ENCODE measurements around the gene RDH5. TPM values are rescaled to one million over a fixed set of nuclear protein-coding genes. Genes with fewer than 3 reads are reported as not detected.

Gene RDH5
- total RNA-seq, 1 experiment from 2014 or later = 3.2 TPM

DNA sequence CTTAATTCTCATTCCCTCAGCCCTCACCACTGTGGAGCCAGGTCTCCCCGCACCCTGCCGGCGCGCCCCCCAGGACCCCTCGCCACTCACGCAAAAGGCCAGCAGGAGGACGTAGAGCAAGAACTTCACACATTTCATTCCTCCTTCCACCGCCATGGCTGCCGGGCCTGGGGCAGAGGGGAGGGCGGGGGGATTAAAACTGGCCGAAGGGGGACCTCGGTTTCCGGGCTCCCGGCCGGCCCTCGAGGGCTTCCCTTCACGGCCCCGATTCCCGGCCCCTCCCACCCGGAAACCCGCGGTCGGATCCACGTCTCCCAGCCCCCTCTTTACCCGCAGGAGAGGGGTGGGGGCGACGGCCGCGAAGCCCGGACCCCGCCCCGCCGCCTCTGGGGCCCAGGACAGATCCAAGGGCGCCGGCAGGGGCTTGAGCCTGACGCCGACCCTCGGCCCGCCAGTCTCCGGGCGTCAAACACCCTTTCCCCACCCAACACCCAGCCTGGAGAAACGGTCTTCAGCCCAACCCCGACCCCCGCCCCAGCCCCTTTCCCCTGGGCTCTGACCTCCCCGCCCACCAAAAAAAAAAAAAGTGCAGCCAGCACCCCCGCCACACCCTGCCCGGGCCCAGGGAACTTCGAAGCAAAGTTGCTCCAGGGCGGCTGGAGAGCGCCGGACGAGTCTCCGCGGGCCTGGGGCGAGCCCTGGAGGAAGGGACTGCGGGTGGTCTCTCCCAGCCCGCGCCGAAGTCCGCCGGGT lies 8.2 kb downstream of the RDH5 start:
- DNase-seq (ENCODE audit: low read depth) = peak; percentile 68

DNA sequence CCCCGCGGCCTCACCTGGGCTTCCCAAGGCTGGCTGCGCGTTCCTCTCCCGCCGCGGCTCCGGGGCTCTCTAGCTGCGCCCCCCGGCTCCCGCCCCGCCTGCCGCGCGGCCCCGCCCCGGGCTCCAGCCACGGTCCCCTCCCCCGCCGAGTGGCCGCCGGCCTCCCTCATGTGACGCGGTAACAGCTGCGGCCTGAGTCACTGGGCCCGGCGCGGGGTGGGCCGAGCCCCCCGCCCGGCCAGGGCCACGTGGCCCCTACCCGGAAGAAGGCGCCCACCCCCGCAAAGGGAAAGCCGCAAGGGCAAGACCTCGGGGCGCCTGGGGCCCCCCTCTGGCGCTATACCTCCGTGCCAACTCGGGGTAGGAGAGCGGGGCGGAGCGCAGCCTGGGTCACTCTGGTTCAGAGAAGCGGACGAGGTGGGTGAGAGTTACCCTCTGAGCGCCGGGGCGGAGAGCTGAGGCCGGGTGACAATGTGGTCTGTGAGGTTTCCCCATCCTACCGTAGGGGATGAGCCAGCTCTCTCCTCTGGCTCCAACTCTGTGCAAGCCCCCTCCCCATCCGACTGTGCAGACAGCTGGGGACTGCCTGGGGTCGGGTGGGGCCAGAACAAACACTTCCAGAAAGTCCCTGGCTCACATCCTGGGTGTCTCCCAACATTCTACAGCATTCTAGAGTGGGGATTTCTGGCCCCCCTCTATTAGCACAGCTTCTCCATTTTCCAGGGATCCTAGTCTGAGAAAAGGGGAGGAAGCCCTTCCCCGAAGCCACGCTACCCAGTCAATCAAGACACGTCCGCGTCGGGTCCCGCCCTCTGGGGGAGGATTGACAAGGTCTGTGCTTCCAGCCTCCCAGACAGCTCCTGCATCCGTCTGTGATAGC lies 9.0 kb downstream of the RDH5 start, which contains the start of gene CD63:
TSS of gene CD63 (minus strand) at position 71 of the 880 bp plus-strand sequence. CDS start 668 bp downstream, outside the sequence.
- peak; percentile 95 for DNase-seq (ENCODE audit: low read depth)

DNA sequence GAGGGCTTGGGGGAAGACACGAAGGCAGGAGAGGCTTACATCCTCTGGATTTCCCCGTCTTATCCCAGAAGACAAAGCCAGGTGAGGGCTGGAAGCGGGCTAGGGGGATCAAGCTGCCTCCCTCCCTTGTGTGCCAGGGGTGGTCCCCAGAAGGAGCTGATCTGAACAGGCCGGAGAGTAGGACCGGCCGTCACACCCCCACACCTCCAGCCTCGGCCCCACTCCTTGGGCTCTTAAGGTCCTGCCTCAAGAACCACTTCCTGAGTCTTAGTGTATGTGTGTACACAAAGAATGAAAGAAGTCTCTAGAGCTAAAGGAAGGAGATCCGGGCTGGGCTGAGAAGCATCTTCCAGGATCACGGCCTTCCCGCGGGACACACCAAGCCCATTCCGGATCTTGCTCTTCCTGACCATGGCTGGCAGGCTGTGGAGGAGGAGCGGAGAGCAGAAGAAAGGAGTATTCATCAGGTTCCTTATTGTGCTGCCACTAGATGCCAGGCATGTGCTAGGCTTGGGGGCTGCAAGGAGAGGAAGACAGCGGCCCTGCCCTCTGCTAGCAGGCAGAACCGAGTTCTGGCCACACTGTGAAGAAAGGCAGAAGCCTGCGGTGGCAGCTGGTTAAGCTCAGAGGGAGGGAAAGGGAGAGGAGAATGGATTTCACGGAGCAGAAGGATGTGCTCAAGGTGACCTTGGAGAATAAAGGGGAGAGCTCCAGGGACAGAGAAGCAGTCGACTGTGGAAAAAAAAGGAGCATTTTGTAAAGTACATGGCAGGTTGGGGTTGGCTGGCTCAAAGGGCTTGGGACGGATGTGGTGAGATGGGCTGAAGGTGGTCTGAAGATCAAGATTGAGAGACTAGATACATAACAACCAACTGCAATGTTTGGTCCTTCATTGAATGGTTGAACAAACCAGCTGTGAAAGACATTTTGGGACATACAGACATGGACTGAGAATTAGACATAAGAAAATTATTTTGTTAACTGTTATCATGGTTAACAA lies 9.9 kb downstream of the RDH5 start:
- DNase-seq (ENCODE audit: low read depth) = peak; percentile 70

DNA sequence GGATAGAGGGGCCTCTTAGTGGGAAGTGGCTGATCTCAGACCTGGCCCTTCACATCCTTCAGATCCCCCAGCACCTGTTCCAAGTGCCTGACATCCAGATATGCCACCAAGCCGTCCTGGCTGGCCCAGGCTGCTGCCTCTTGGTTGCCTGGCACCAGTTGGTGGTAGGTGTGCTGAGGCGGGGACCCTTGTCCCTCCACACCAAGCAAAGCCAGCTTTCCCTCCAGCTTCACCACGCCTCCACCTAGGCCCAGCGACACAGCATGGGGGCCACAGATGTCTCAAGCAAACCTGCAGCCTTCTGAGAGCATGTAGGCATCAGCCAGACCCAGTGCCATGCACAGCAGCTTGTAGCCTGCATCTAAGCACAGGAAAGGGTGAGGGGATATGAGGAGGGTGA lies 12.1 kb downstream of the RDH5 start:
- DNase-seq (ENCODE audit: low read depth) = no peak

DNA sequence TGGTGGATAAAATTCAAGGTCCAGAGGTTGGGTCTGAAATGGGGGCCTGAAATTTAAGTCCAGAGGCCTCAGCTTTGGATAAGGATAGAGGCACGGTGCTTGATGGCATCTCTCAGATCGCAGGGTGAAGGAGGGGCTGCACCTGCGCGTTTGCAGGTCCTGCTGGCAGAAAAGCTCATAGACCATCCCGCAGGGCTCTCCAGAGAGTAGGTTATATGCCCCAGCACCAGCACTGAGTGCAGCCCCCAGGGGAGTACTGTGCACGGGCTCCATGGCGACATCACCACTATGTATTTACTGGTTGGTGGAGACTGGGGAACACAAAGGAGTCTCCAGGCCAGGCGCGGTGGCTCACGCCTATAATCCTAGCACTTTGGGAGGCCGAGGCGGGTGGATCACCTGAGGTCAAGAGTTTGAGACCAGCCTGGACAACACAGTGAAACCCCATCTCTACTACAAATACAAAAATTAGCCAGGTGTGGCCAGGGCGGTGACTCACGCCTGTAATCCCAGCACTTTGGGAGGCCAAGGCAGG lies 12.9 kb downstream of the RDH5 start:
- no peak for DNase-seq (ENCODE audit: low read depth)

DNA sequence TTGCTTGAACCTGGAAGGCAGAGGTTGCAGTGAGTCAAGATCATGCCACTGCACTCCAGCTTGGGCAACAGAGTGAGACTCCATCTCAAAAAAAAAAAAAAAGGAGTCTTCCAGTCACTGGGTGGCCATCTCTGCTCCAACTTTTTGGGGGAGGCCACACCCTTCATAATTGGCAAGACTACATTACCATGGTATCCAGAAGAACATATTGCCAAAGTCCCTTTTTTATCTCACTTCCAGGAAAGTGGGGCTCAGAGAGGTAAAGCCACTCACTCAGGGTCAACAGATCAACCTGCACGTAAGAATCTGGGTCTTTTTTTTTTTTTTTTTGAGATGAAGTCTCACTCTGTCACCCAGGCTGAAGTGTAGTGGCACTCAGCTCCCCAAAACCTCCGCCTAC lies 13.7 kb downstream of the RDH5 start:
- no peak for DNase-seq (ENCODE audit: low read depth)

DNA sequence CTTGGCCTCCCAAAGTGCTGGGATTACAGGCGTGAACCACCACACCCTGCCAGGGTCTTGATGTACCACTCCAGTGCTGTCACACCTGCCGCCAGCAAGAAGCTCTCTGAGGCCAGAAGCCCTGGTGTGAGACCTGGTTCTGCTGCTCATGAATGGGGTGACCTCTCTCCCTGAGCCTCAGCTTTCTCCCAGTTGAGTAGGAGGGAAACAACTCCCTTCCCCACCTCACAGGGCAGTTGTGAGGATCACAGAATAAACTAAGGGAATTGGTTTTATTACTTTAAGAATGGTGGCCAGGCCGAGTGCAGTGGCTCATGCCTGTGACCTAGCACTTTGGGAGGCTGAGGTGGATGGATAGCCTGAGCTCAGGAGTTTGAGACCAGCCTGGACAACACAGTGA lies 14.4 kb downstream of the RDH5 start:
- no peak for DNase-seq (ENCODE audit: low read depth)

DNA sequence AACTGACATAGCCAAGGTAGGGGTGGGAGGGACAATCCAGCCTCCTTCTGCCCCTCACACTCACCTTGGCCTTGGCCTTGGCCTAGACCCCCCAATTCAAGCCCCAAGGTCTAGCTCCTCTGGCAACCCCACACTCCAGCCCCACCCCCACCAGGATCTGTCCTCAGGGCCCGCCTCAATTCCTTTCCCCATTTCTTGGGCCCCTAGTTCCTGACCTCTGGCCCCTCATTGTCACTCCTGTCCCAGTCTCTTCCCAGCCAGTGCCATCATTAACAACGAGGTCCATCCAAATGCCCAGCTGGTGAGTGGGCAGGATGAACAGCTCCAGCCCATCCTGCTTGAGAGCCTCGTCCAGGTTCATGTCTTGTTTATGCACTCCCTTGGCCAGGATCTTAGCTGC lies 15.9 kb downstream of the RDH5 start:
- no peak for DNase-seq (ENCODE audit: low read depth)

DNA sequence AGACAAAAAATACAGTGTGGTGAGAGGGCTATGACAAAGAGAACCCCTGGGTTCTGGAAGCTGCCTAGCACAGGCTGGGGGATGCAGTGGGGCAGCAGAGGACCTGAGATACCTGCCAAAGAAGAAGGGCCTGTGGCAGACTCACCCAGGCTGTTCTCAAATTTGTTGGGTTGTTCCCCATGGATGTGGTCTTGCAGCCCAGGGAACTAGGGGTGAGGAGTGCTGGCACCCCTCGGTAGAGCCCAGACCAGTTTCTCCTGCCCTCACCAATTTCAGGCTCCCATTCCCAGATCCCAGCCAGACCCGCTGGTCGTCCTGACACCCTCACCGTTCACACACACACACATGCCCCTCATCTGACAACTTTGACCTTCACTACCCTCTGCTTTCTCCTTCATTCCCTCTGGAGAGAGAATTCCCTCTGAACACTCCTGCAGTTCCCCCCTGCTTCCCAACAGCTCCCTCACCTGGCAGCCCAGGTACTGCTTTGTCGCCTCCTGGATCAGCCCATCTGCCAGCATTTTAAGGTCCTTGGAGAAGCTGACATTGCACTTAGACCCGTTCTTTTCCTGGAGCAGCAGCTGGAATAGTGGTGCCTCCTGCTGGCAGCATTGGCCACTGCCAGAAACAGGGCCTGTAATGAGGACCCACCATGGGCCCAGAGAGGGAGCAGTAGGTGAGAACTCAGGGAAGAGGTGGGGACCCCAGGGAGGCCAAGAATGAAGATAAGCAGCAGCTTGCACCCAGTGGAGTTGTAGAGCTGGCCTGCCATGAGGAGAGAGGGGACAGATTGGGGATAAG lies 16.8 kb downstream of the RDH5 start:
- peak; percentile 67 for DNase-seq (ENCODE audit: low read depth)

DNA sequence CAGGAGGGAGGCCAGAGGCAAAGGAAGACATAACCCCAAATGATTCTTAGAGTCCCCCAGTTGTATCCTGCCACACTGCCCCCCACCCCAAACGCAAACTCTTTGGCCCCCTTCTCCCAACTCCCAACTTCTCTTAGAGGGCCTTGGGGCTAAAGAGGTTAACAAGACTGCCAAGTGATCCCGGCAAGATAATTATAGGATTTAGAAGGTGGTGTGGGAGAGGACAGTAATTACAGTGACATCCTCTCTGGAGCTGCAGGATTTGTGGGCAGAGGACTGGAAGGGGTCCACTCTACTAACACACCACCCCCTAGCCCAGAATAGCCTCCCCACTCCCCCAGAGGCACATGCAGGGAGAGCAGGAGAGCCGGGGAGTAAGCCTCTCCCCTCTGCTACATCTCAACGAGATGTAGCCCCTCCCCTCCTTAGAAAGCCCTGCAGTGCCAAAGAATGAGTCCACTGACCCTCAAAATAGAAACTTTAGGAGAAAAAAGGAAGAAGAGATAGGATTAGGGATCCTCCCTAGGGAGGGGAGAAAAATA lies 17.5 kb downstream of the RDH5 start:
- no peak for DNase-seq (ENCODE audit: low read depth)

DNA sequence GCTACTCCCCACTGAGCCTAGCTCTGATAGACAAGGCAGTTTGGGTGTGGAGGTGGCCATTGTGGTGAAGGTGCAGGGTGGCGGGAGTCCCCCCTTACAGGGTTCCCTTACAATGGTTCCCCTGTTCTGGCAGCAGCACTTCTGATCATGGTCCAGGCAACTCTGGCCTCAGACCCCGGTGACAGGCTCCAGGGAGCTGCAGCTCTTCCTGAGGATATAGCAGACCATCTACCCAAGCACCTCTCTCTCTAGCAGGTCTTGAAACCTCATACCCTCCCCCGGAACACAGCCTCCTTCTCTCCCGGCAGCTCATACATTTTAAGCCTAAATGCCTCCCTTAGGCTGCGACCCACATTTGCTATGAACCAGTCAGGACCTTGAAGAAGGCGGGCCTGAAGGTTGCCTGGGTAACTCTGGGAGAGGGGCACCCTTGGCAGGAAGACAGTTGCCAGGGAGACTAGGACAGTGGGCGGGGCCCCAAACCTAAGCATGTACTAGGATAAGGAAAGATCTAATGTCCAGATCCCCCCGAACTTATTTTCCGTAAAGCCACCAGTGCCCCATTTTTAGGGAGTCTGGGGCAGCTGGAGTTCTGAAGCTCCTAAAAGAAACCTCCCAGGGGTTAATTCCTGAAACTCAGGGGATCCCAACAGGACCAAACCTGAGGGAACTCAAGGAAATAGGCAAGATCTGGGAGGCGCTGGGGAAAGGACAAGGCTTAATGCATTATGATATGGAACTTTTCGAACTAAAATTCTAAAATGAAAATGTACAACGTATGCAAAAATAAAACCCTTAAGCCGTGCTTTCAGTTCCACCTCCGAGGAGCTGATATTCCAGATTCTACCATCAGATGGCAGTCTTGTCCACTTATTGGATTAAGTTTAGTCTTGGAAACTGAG lies 18.2 kb downstream of the RDH5 start:
- DNase-seq (ENCODE audit: low read depth) = peak; percentile 82

DNA sequence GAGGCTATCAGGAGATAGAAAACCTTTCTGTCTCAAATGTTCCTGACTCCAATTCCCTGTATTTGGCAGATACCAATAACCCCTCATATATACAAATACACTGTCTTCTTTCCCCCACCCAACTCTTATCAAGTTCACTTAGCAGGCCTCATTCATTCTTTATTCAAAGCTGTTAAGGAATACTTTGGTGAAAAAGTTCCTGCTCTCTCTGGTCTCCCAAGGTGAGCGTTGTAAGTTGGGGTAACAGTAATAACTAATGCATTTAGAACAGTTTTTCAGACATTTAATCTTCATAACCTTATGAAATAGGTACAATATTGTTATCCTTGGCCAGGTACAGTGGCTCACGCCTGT lies 18.8 kb downstream of the RDH5 start:
- no peak for DNase-seq (ENCODE audit: low read depth)

DNA sequence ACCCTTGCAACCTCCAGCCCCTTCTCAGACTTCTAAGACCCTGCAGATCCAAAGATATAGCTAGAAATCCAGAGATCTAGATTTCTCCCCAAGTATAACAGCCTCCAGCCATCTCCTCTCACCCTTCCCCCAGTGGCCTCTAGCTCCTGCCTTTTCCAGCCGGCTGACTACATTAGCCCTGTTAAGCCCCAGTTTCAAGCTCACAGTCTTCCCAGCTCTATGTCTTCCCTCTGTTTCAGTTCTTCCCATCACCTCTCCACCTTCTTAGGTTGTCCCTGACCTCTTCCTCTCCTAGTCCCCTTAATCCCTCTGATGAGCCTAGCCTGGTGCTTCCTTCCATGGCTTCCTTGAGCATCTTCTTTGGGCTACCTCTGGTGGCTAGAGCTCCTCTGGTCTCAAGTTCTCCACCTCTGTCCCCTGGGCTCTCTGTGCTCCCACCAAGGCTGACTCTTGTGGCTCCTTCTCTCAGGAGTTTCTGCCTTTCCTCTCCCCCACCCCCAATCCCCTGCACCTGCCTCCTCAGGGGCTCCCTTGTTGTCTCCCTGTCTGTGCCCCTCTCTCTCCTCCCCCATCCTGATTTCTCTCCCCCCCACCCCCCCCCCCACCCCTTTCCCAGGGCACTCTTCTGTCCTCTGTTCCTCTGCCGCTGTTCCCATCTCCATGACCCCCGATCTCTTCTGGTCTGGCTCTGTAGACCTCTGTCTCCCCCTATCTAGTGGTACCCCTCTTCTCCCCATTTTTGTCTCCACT lies 21.9 kb downstream of the RDH5 start:
- no peak for DNase-seq (ENCODE audit: low read depth)

DNA sequence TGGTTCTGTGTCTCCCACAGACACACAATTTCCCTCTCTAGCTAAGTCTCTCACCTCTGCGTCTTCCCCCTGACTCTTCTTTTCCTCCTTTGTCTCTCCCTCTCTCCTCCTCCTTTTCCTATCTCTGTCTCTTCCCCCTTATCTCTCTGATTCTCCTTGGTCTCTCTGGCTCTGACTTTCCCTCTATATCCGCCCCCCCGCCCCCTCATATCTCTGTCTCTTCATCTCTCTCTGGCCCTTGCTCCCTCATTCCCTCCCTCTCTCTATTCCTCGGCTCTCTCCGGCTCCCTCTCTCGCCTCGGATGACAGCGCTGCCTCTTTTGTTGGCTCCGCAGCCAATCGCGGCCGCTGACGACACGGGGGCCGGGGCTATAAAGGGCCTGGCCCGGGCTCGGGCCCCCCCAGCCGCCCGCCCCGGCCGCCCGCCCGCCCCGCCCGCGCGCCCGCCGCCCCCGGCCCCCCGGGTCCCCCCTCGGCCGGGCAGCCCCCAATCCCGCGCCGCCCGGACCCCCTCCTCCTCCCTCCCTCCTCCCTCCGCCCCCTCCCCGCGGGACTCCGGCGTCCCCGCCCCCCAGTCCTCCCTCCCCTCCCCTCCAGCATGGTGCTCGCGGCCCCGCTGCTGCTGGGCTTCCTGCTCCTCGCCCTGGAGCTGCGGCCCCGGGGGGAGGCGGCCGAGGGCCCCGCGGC lies 22.7 kb downstream of the RDH5 start, which contains the start of gene GDF11:
TSS of gene GDF11 (plus strand) at position 404 of the 687 bp plus-strand sequence. CDS start at position 599, 195 bp downstream.
- peak; percentile 78 for DNase-seq (ENCODE audit: low read depth)

DNA sequence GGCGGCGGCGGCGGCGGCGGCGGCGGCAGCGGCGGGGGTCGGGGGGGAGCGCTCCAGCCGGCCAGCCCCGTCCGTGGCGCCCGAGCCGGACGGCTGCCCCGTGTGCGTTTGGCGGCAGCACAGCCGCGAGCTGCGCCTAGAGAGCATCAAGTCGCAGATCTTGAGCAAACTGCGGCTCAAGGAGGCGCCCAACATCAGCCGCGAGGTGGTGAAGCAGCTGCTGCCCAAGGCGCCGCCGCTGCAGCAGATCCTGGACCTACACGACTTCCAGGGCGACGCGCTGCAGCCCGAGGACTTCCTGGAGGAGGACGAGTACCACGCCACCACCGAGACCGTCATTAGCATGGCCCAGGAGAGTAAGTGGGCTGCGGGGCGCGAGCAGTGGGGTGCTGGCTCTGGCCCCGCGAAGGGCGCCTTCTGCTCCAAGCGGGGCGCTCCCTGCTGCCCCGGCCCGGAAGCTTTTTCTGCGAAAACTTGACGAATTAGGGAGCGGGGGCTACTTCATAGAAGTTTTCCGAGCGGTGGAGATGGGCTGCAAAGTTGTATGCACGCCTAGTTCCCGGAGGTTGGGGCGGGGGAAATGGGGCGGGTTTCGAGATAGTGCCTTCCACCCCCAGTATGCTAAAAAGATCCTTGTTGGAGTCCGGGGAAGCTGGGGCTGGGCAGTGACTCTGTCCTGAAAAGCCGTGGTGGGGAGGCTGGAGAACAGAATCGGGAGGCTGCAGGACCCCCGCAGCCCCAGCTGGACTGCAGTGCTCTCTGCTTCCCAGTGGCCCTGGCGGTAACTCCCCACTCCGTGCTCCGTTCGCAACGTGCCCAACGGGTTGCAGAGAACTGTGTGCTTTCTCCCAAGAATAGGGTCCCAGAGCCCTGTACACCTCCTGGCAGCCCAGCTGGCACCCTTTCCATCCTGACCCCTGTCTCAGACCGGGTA lies 23.5 kb downstream of the RDH5 start:
- DNase-seq (ENCODE audit: low read depth) = peak; percentile 70

DNA sequence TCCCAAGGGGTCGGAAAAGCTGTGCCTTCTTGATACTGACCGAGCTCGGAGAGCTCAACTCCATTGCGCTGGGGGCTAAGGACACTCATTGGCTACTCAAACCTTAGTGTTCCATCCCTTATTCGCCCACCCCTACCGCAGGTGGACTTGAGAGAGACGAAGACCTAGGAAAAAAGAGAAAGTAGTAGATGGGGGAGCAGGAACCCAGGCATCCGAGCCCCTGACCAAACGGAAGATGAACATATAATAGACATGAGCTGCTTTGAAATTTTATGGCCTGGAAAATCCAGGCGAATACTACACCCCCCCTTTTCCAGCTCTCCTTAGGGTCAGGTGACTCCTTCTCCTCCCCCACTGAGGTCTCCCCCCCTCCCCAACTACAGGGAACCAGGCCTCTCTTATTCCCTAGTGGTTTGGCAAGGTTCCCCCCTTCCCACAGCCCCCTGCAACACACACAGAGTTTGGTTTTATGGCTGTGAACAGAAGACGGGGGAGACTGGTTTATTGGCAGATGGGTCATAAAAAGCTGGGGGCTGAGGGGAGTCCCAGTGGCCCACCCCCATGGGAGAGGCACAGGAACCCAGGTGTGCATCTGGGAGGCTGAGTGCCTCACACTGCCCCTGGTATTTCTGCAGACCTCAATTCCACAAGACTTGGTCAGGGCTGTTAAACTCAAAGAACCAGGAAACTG lies 24.3 kb downstream of the RDH5 start:
- DNase-seq (ENCODE audit: low read depth) = no peak
